Skeletal muscle satellite cell (primary cell): ENCODE measurements around the gene RAB10. TPM values are rescaled to one million over a fixed set of nuclear protein-coding genes. Genes with fewer than 3 reads are reported as not detected.
"Not testable (repeated sequence)": the region's sequence is repeated elsewhere in the genome, so short reads cannot be mapped to it uniquely, and the experiment has no call there.

ENCODE experiments used
- H3K27me3 ChIP-seq: 2 replicates; pipeline ENCODE4 v1.7.0; 2013; ENCODE audit warnings: low read length; ENCODE audit not compliant: control insufficient read depth, insufficient read depth
- H3K36me3 ChIP-seq: 2 replicates; pipeline ENCODE4 v1.7.0; 2013; ENCODE audit warnings: mild to moderate bottlenecking, control low read depth, low read length; ENCODE audit not compliant: insufficient read depth
- H3K4me1 ChIP-seq: 2 replicates; pipeline ENCODE4 v1.7.0; 2013; ENCODE audit warnings: low read length; ENCODE audit not compliant: control insufficient read depth, insufficient read depth
- H3K4me2 ChIP-seq: 2 replicates; pipeline ENCODE4 v1.7.0; 2013; ENCODE audit warnings: mild to moderate bottlenecking, low read length
- H3K4me3 ChIP-seq: 2 replicates; pipeline ENCODE4 v1.7.0; 2013; ENCODE audit warnings: low read length
- H3K9ac ChIP-seq: 2 replicates; pipeline ENCODE4 v1.7.0; 2013; ENCODE audit warnings: mild to moderate bottlenecking, low read depth, low read length, moderate library complexity
- H3K9me3 ChIP-seq: replicated peaks from 2 replicates; pipeline ENCODE4 v1.7.0; 2013; ENCODE audit warnings: mild to moderate bottlenecking, control low read depth, low read length
- total RNA-seq: library from RNA; depleted of rRNA; stranded (reverse); fragments of >200 nt; gene quantifications from 2 replicates; pipeline ENCODE4 v1.2.3, GENCODE V29; 2012; rRNA removed

Gene RAB10
- 144 and 152 TPM in 2 replicates for total RNA-seq

- H3K9ac ChIP-seq = peak within 1 kb of the TSS; percentile 96
- H3K36me3 ChIP-seq = peaks cover 9% of the 10 kb centered on the region
- H3K9me3 ChIP-seq = no peaks in the 10 kb centered on the region
- peak within 1 kb of the TSS; percentile 90 for H3K4me3 ChIP-seq
- H3K27me3 ChIP-seq = no peaks in the 10 kb centered on the region
- H3K4me1 ChIP-seq = peaks cover 13% of the 10 kb centered on the region
- peak within 1 kb of the TSS; percentile 93 for H3K4me2 ChIP-seq
These were observed at the start of gene RAB10 for GRCh38 chr2:26033818-26034636. Gene RAB10, plus strand, starts transcription at chr2:26034084. Its CDS starts 525 bp downstream, at chr2:26034609.

GRCh38 chr2:25988134-25988533 is 45.8 kb upstream of the RAB10 start:
- Histone ChIP-seq H3K4me1 (peaks cover 5% of the 10 kb centered on the region), H3K36me3 (no peaks in the 10 kb centered on the region), H3K4me2 (no peak overlapping the region), H3K4me3 (no peak overlapping the region), H3K9ac (no peak overlapping the region), H3K27me3 (peaks cover 2% of the 10 kb centered on the region), H3K9me3 (no peaks in the 10 kb centered on the region)

GRCh38 chr2:25989154-25989553 is 44.7 kb upstream of the RAB10 start:
- Histone ChIP-seq H3K9ac (no peak overlapping the region), H3K27me3 (peaks cover 2% of the 10 kb centered on the region), H3K9me3 (no peaks in the 10 kb centered on the region)

GRCh38 chr2:25991965-25992364 is 41.9 kb upstream of the RAB10 start:
- H3K4me1 ChIP-seq = peaks cover 5% of the 10 kb centered on the region
- no peak overlapping the region for H3K9ac ChIP-seq
- H3K9me3 ChIP-seq = peaks cover 3% of the 10 kb centered on the region
- H3K27me3 ChIP-seq = peaks cover 2% of the 10 kb centered on the region
- peak overlapping the region; percentile 50 for H3K4me2 ChIP-seq
- no peaks in the 10 kb centered on the region for H3K36me3 ChIP-seq
- no peak overlapping the region for H3K4me3 ChIP-seq

More at GRCh38 chr2:25989154-25989553, 44.7 kb upstream of the RAB10 start:
- H3K4me1 ChIP-seq = peaks cover 5% of the 10 kb centered on the region
- H3K36me3 ChIP-seq = no peaks in the 10 kb centered on the region
- no peak overlapping the region for H3K4me3 ChIP-seq
- H3K4me2 ChIP-seq = no peak overlapping the region

- Histone ChIP-seq H3K9ac (no peak overlapping the region), H3K36me3 (no peaks in the 10 kb centered on the region), H3K4me1 (peaks cover 8% of the 10 kb centered on the region), H3K4me2 (no peak overlapping the region), H3K27me3 (peaks cover 2% of the 10 kb centered on the region), H3K4me3 (no peak overlapping the region), H3K9me3 (peaks cover 3% of the 10 kb centered on the region)
These were observed 41.3 kb upstream of the RAB10 start for GRCh38 chr2:25992556-25992955.

- peaks cover 3% of the 10 kb centered on the region for H3K9me3 ChIP-seq
- no peaks in the 10 kb centered on the region for H3K36me3 ChIP-seq
- H3K4me1 ChIP-seq = peaks cover 9% of the 10 kb centered on the region
- no peak overlapping the region for H3K9ac ChIP-seq
- peaks cover 2% of the 10 kb centered on the region for H3K27me3 ChIP-seq
- no peak overlapping the region for H3K4me3 ChIP-seq
- no peak overlapping the region for H3K4me2 ChIP-seq
These were observed 40.8 kb upstream of the RAB10 start for GRCh38 chr2:25993049-25993448.

- H3K4me2 ChIP-seq = no peak overlapping the region
- H3K36me3 ChIP-seq = no peaks in the 10 kb centered on the region
- H3K4me3 ChIP-seq = no peak overlapping the region
- H3K9ac ChIP-seq = no peak overlapping the region
- H3K9me3 ChIP-seq = peaks cover 3% of the 10 kb centered on the region
- H3K27me3 ChIP-seq = no peaks in the 10 kb centered on the region
- H3K4me1 ChIP-seq = peaks cover 12% of the 10 kb centered on the region
These were observed 39.4 kb upstream of the RAB10 start for GRCh38 chr2:25994509-25994908.

GRCh38 chr2:25996844-25997243 is 37.0 kb upstream of the RAB10 start:
- Histone ChIP-seq H3K4me2 (no peak overlapping the region), H3K9me3 (peaks cover 3% of the 10 kb centered on the region), H3K36me3 (no peaks in the 10 kb centered on the region), H3K4me3 (no peak overlapping the region), H3K9ac (no peak overlapping the region), H3K4me1 (peaks cover 32% of the 10 kb centered on the region), H3K27me3 (no peaks in the 10 kb centered on the region)

GRCh38 chr2:25998816-25999383 is 35.0 kb upstream of the RAB10 start:
- H3K4me3 ChIP-seq, H3K4me2 ChIP-seq: not testable (repeated sequence)
- H3K4me1 ChIP-seq = peaks cover 44% of the 10 kb centered on the region

GRCh38 chr2:25999406-25999805 is 34.5 kb upstream of the RAB10 start:
- not testable (repeated sequence) for H3K4me2 ChIP-seq, H3K27me3 ChIP-seq, H3K36me3 ChIP-seq, H3K9ac ChIP-seq, H3K9me3 ChIP-seq, H3K4me3 ChIP-seq
- H3K4me1 ChIP-seq = peaks cover 44% of the 10 kb centered on the region

More at GRCh38 chr2:25998816-25999383, 35.0 kb upstream of the RAB10 start:
- H3K27me3 ChIP-seq, H3K9me3 ChIP-seq, H3K36me3 ChIP-seq, H3K9ac ChIP-seq: not testable (repeated sequence)

GRCh38 chr2:26000561-26001082 is 33.3 kb upstream of the RAB10 start:
- Histone ChIP-seq H3K9me3 (peaks cover 3% of the 10 kb centered on the region), H3K4me3 (no peak overlapping the region), H3K9ac (no peak overlapping the region), H3K4me1 (peaks cover 44% of the 10 kb centered on the region), H3K4me2 (peak overlapping the region; percentile 21), H3K27me3 (no peaks in the 10 kb centered on the region), H3K36me3 (no peaks in the 10 kb centered on the region)
